Hippocampal formation (tissue), 2 donors: Measurements from ENCODE around the gene CDH4.

Source experiments
- DNase-seq, 2 donors: peaks; one replicate each; lab custom pipeline; 2025; lab: John Stamatoyannopoulos, UW

The CDH4 gene

DNA sequence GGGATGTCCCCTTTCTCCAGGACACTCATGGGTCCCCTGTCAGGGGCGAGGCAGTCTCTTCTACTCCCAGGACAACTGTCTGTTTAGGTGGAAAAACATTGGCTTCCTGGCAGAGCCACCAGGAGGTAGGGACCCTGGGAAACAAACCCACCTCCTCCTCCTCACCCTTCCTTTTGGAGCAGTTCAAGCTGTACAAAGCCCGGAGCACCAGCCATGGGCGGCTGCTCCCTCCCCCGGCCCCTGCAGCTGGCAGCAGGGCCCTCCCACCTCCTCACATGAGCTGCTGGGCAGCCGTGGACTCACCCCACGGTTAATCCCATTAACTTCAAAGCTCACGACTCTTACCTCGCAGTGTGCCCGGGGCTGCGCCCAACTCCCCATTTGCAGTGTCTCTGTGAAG is 48.6 kb downstream of the CDH4 start:
- DNase-seq = no peak

DNA sequence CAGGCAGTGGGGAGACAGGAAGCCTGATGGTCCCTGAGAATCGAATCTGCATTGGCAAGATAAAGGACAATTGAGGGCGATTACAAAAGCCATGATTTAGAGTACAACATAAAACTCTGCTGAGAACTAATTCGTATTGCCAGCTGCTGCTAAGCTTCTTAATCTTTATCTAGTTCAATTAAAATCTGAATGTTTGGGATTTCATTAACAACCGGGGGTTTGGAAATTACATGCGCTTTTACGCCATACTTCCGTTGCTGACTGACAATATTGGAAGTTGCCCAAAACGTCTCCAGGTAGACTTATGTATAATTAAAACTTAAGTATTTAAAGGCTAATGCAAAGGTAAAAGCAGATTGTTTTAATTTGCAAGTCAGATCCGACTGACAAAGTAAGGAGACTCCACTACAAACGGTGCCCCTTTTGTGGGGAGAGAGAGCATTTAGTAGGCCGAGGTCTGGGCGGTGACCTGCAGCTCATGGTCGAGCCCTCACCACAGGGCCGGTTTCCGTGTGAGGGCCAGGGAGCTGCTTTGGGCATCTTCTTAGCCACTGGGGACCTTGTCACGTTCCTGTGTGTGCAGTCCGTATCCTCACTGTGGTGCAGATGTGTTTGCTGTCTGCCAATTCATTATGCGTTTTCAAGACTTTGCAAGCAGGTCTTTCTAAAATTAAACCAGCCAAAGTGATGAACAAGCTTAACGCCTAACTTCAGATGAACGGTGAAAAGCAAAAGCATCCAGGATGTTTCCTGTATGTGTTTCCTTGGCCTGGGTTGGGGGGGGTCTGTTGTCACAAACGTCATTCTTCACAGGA is 49.9 kb downstream of the CDH4 start:
- DNase-seq = no peak

DNA sequence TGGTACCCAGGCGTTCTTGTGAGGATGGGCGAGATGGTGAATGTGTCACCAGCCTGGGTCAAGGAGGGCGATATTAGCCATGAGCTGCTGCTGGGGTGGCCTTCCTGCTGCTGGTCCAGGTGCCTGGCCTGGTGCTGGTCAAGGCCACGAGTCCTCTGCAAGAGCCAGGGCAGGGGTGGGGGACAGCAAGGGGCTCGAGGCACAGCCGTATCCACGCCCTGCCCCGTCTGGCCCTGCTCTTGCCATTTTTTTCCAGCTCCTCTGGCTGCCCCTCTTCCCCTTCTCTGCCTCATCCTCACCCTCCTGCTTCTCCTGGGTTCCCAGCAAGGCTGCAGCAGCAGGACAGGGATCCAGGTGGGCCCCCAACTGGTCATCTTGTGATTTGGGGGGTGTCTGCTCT is 51.2 kb downstream of the CDH4 start:
- DNase-seq = no peak

DNA sequence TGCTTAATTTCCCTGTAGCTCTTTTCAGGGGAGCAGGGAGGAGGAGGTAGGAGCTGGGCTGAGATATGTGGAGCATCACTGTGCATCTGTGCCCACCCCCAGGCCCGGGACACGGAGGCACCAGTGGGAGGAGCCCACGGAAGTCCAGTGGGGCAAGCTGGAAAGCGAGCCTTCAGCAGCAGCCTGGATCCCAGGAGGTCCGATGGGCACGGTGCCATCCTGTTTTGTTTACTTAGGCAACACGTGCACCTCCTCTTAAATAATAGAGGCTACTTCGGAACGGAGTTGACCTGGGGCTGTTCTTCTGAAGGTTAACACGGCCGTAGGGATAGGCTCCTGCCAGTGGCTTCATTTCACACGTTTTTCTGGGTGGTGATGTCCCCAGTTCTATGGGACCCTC is 51.6 kb downstream of the CDH4 start:
- no peak for DNase-seq

DNA sequence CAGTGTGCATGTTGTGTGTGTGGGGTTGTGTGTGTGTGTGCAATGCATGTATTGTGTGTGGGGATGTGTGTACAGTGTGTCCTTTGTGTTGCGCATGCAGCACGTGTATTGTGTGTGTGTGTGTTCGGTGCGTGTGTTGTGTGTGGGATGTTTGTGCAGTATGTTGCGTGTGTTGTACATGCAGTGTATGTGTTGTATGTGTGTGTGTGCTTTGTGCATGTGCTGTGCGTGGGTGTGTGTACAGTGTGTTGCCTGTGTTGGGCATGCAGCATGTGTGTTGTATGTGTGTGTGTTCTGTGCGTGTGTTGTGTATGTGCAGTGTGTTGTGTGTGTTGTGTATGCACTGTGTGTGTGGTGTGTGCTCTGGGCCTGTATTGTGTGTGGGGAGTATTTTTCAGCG is 52.7 kb downstream of the CDH4 start:
- no peak for DNase-seq

DNA sequence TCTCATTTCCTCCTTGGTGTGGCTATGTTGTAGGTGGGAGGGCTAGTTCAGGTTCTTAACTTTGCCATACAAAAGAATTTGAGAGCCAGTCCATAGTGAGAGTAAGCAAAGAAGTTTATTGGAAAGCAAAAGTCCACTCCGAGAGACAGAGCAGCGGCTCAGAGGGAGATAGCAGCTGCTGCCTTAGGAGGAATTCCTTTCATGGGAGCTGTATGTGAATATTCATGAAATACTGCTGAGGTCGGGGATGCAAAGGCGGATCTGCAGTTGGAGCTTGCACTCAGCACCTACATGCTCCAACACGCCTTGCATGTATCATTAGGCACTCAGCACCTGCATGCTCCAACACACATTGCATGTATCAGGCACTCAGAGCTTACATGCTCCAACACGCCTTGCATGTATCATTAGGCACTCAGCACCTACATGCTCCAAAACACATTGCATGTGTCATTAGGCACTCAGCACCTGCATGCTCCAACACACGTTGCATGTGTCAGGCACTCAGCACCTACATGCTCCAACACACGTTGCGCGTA is 54.9 kb downstream of the CDH4 start:
- DNase-seq = no peak

DNA sequence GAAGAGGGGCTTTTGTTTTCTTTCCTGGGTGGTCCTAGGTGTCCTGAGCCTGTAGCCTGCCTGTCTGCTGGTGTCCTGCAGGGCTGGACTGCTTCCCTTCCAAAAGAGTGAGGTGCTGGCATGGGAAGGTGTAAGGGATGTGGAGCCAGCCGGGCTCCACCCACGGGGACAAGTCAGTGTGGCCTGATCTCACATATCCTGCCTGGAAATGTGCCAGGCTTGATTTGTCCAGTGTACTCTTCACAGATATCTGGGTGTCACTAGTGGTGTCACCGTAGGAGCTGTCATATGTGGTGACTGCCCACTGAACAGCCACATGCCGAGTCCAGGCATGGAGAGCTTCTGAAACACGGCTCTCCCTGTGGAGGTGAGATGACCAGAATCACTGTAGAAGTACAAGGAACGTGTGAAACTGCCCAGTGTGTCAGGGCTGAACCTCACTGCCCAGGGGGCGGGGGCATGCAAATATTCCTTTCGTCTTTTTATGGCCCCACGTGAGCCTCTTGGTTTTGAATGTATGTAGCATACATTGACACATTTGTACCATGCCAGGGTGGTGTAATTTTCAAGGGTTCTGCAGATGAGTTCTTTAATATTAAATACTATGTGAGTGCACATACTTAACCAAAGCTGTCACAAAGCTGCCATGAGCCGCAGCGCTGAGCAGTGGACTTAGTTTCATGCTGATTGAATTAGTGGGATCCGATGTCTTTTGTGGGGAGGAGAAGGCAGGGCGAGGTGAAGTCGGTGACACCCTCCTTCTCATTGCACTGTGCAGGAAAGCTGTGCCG is 55.8 kb downstream of the CDH4 start:
- no peak for DNase-seq

DNA sequence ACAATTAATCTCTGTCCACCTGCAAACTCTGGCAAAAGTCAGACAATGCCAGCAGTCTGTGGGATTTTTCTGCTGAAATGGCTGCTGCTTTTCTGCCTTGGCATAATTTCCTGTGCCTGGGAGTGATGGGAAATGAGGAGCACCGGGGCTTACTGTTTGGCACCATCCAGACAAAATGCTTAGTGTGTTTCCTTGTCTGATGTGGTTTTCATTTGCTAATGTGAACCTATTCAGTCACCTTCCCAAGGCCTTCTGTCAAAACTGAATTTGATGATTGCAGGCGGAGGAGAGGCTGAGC is 56.4 kb downstream of the CDH4 start:
- no peak for DNase-seq

DNA sequence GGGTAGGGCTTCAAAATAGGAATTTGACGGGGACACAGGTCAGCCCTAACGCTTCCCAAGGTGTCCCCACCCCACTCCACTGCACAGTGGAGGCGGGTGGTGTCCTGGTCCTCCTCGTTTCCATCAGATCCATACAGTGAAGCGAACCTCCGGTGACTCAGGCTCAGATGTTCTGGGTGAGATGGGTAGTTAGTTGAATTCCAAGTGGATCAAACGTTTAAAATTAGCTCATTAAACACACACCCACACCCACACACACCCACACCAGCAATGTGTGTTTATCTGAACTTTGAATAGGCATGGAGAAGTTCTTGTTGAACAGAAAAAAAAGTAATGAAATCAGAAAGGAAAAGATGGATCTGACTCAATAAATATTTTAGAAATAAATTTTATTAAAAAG is 58.9 kb downstream of the CDH4 start:
- no peak for DNase-seq

DNA sequence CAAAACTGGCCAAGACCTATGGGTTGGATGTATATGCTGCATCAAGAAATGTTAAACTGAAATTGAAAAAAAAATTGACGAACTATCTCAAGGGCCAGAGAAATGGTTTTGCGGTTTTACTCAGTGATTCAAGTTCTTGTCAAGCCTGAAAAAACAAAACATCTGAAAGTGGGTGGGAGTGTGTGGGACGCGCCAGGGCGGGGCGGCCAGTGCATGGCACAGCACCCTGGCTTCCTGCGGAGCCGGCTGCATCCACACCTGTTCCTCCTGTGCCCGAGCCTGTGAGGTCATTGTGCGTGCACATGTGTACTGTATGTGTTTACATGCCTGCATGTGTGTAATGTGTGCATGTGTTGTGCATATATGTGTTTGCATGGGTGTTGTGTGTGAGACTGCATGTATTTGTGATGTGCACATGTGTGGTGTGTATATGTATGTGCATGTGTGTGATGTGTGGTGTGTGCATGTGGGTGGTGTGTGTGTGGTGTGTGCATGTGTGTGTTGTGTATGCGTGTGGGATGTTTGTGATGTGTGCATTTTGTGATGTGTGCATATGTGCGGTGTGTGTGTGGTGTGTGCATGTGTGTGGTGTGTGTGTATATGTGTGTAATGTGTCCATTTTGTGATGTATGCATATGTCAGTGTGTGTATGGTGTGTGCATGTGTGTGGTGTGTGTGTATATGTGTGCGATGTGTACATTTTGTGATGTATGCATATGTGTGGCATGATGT is 59.8 kb downstream of the CDH4 start:
- no peak for DNase-seq

DNA sequence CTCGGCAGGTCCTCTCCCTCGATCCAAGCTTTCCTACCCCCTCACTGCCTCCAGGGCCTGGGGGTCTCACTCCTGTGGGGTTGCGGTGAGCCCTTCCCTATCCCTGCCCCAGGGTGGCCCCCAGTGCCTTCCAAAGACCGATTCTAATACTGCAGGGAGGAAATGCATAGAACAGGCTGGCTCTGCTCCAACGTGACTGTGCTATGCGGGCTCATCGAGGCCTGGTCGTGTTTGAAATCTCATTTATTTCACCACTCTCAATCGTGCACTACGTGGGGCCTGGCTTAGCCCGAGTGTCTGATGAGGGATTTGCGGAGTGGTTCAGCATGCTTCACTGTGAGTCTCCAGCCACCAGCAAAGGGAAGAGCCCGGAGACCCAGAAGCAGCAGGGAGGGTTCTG is 60.9 kb downstream of the CDH4 start:
- no peak for DNase-seq

DNA sequence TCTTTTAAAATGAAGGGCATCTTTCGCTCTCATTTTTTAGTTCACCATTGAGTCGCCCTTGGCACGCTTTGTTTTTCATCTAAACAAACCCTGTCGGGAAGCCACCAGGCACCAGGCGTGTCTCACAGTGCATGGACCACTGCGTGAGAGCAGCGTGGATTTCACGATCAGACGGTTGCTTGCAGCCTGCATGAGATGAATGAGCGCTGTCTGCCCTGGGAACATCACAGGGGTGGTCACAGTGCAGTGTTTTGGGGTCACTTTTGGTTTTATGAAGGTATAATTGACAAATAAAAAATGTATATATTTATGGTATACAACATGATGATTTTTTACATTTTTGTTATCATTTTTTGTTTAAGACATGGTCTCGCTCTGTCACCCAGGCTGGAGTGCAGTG is 61.3 kb downstream of the CDH4 start:
- no peak for DNase-seq

DNA sequence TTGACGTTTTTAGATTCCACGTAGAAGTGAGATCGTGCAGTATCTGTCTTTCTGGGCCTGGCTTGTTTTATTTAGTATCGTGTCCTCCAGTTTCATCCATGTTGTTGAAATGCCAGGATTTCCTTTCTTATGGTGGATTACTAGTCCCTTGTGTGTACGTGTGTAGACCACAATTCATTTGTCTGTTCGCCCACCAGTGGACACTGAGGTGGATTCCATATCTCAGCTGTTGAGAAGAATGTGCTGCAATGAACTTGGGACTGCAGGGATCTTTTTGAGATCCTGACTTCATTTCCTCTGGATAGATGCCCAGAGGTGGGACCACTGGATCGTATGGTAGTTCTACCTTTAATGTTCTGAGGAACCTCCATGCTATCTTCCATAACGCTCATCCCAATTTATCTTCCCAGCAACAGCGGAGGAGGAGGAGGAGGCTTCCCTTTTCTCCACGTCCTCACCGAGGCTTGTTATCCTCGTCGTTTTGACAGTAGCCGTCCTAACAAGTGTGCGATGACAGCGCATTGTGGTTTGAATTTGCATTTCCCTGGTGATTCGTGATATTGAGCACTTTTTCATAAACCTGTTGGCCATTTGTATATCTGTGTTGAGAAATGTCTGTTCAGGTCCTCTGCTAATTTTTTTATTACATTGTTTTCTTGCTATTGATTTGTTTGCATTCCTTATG is 62.4 kb downstream of the CDH4 start:
- DNase-seq = no peak

DNA sequence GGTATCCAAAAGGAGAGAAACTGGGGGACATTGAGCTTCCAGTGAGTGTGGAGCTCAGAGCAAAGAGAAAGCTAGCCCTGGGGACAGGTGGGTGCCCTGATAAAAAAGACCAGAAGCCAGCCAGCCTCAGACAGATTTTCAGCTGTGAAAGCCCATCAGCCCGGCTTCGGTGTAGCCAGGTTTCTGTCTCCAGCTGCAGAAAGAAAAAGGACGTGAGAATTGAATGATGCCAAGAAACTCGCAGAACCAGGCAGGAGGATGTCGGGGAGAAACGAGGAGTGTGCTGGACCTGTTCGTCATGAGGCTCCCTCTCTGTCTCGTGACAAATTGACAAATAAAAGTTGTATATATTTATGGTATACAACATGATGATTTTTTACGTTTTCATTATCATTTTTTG is 63.3 kb downstream of the CDH4 start:
- DNase-seq = no peak

DNA sequence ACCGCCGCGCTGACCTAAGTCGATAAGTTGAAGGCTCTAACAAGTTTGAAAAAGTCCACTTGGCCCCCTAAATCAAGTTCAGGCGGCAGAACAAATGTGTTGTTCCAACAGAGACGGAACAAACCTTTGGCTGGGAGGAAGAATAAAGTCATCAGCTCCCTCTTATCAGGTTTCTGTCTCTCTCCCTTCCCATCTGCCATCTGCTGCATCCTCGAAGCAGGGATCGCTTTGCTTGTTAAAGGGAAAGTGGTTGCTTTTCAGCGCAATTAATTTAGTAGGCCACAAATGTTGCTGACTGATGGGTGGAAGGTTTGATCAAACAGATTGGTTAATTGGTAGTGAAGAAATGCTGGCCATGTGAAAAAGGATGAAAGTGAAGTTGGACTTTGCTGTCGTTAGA is 64.3 kb downstream of the CDH4 start:
- DNase-seq = no peak

DNA sequence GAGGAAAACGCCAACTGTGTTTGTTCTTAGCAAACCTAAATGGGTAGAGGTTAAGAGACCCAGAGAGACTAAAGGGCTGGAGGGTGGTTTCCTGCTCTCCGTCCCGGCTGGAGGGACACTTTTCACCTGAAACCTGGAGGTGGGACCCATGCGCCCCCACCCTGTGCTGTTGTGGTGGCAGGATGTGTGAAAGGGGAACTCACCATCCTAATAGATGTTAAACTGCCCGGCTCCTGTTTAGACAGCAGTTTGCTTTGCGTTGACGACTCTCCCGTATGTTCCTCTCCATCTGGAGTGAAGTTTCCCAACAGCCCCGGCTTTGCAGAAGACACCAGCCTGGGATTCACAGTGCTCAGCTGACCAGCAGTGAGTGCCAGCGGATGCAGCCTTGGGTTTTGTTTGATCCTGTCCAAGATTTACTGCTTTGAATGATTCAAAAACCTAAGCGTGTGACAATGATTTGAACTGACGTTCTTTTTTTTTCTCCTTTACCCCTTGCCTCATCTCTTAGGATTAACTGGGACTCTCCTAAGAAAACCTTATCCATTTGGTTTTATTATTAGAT is 66.0 kb downstream of the CDH4 start:
- peak in 1 of 2 donors; percentile 29 for DNase-seq

DNA sequence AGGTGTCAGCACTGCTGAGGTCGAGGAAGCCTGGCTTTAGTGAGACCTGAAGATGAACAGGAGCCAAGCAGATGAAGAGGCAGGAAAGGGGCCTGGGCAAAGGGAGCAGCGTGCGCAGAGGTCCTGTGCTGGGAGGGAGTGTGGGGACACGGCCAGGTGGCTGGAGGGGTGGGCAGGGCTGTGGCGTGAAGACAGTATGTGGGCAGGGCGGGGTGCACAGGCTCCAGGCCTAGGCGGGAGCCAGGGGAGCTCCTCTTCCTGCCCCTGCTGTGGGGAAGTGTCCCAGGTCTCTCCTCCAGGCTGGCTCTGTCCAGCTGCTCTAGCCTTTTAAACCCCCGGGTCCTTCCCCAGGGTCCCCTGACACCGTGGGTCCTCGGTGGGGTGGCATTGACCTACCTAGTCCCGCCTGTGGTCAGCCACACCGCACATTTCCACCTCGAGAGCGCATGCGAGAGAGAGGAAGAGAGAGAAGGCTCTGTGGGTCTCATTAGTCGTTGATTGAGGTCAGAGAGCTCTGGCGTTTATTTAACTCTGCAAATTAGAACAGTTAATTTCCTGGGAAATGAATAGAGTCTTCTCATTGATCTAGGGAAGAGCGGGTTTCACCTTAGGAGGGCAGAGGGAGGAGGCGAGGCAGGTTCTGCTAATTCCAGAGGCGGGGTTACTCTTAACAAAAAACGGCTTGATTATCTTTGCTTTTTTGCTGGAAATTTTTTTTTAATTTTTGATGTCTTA is 68.8 kb downstream of the CDH4 start:
- no peak for DNase-seq

DNA sequence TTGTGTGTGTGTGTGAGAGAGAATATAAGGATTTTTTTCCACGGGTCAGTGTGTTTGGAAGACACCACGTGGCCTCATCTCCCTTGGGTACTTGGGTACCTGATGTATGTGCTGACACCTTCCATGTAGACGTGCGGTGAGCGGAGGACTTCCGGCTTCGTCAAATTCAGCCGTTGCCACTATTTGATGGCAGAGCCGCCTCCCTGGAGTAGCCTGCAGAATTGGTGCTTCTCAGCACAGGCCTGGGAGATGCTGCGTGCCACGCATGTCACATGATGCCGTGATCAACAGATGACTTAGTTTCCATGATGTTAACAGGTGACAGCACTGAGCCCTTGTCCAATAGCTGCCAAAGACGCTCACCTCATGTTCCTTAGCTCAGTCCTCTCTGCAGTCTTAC is 69.4 kb downstream of the CDH4 start:
- no peak for DNase-seq

DNA sequence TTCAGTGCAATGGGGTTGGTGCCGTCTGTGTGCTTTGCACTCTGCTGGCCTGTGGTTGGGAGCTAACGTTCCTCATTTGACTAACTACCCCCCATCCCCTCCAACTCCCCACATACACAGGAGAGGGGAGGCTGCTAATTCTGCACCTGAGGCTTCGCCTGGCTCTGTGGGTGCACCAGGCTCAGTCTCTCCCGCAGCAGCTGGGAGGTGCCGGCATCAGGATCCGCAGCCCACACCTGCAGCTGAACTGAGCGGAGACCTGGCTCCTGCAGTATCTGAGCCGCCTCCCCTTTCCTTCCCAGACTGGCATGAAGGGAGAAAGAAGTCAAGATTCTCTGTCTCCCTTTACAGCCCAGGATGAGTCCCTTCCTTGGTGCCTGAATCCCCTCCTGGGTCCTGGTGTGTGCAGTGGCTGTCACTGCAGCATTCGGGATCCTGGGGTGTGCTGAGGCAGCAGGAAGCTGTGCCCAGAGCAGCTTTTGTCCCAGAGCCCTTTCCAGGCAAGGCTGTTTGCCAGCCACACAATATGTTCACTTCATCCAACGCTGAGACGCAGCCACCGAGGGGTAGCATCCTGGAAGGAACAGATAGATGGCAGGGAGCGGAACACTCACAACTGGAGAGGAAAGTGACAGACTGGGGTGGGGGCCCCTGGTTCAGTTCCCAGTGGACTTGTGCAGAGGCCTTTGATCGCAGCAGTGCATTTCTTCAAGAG is 70.2 kb downstream of the CDH4 start:
- DNase-seq = peak in 1 of 2 donors; percentile 7

DNA sequence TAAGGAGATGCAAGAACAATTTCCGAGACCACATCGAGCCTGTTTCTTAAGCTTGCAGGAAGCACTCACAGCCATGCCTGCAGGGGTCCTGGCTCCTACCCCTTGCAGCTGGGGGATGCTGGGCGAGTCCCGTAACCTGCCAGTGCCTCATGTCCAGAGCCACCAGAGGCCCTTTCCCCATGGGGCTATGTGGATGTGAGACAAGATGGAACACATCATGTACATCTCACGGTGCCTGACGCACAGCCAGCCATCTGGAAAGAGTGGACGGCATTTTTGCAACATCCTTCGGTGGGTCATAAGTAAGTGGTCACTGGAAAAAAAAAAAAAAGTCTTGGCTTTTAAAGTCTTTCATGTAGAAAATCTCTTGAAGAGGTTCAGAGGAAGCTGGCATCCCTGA is 72.8 kb downstream of the CDH4 start:
- no peak for DNase-seq
